Measurements from ENCODE around the gene SERPINA12.
"Not testable (repeated sequence)": the region's sequence is repeated elsewhere in the genome, so short reads cannot be mapped to it uniquely, and the experiment has no call there.

SERPINA12 gene

GRCh38 chr14:94536836-94537235 is 27.6 kb upstream of the SERPINA12 start:
- FAIRE-seq, result no peak

DNA sequence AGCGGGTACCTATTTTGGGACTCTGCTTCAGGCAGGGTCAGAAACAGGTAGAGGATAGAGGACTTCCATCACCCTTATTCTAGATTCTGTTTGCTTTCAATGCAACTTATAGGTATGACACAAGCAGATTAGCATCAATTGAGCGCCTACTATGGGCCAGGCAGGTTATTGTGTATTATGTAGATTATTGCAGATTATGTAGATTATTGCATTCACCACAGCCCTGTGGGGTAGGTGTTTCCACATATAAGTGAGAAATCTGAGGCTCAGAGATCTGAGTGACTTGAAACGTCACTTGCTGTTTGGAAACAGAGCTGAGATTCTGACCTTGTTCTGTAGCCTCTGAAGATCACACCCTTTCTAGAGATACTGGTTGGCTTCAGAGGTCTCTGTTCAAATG is 26.2 kb upstream of the SERPINA12 start:
- FAIRE-seq, result no peak

DNA sequence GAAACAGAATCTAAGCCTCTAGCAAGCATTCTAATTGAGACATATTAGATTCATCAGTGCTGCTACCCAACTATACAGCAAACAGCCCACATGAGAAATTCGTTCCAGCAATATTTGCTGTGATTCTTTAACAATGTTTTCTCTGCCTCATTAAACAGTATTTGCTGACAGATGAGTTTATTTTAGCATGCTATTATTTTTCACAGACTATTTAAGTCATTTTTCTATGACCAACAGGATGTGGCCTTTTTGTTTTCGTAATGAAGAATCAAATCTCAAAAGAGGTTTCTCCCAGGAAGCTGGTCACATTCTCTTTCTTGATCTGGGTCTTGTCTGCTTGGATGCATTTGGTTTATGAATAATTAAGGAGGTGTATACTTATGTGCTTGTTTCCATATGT is 23.2 kb upstream of the SERPINA12 start:
- peak; percentile 26 for FAIRE-seq

DNA sequence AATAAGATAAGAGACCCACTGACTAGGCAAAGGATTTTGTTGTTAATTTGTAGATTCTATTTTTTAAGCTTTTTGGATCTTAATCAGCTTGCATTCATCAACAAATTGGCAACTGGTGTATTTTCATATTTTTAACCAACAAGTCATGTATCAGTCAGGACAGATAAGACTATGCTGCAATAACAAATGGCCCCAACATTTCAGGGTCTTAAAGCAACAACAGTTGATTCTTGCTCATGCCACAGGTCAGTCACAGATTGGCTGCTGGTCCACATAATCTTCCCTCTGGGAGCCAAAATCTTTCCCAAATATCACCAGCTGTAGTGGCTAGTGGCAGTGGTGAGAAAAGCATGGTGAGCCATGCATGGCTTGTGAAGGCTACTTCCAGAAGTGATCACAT is 21.9 kb upstream of the SERPINA12 start:
- no peak for FAIRE-seq

GRCh38 chr14:94524093-94524492 is 14.8 kb upstream of the SERPINA12 start:
- FAIRE-seq, result no peak

- FAIRE-seq, result no peak
Observed at GRCh38 chr14:94523265-94523664, 14.0 kb upstream of the SERPINA12 start.

DNA sequence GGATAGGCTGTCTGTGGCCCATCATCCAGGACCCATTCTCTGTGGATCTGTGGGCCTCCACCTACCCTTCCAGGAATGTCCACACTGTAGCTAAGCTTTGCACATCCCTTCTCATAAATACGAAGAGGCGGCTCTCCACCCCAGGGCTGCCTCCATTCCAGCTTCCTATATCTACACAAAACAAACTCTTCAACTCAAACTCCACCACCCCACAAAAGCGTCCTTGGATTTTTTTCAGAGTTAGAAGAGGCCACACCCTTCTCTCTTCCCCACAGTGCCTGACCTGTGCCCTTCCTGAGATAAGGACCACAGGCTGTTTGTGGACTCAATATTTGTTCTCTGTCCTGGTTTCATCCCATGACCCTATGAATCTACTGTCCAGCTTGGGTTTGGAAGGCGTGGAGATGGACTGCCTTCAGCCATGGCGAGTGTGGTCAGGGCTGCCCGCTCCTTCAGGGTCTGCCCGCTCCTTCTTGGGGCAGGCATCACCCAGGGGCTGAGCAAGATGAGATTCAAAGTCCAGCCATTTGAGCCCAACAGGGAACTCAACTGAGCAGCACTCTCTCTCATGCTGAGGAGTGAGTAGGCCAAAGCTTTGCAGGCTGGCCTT is 13.0 kb upstream of the SERPINA12 start:
- FAIRE-seq, result no peak

GRCh38 chr14:94521375-94522114 is 12.3 kb upstream of the SERPINA12 start:
- FAIRE-seq, result no peak

GRCh38 chr14:94517641-94518257 is 8.5 kb upstream of the SERPINA12 start:
- FAIRE-seq, result no peak

- FAIRE-seq, result no peak
Observed at GRCh38 chr14:94517248-94517640, 8.0 kb upstream of the SERPINA12 start.

GRCh38 chr14:94515856-94516255 is 6.6 kb upstream of the SERPINA12 start:
- FAIRE-seq, result no peak

- FAIRE-seq, result no peak
Observed at GRCh38 chr14:94515426-94515825, 6.2 kb upstream of the SERPINA12 start.

DNA sequence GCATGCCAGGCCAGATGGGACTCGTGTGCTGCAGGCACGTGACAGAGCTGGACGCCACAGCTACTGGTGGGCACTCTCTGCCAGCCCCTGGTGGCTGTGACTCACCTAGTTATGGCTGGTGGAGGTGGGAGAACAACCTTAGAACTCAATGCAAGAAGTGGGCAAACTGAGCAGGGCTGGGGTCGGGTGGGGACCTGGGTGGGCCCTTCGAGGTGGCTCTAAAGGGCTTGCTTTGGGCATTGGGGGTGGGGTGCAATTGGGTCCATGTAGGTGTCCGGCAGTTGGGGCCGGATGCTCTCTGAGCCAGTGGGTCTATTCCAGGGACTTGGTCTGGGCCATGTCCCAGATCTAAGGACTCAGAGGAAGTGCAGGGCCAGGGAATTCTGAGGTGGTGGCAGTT is 5.1 kb upstream of the SERPINA12 start:
- no peak for FAIRE-seq

DNA sequence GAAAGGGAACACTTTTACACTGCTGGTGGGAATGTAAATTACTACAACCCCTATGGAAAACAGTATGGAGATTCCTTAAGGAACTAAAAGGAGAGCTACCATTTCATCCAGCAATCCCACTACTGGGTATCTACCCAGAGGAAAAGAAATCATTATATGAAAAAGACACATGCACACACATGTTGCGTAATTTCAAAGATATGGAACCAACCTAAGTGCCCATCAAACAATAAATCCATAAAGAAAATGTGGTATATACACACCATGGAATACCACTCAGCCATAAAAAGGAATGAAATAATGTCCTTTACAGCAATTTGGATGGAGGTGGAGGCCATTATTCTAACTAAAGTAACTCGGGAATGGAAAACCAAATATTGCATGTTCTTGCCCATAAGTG is 1.2 kb upstream of the SERPINA12 start:
- FAIRE-seq, result not testable (repeated sequence)

DNA sequence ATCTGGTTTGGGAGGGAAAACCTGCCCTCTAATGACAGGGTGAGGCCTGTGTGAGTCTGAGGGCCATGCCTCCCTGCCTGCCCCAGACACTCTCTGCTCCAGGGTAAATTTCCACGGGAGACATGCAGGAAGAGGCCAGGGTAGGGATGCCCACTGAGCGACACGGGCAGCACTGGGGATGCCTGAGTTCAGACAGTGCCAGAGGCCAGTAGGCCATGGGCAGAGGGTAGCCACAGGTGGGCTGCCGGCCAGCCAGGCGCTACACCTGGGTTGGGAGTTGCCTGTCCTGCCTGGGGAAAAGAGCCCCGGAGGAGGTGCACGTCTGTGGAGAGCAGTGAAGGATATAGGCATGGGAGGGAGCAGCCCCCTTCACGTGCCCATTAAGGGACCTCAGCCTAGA is 3.6 kb downstream of the SERPINA12 start:
- no peak for FAIRE-seq

GRCh38 chr14:94505206-94505605 is 4.1 kb downstream of the SERPINA12 start:
- FAIRE-seq, result no peak

- no peak for FAIRE-seq
Observed at GRCh38 chr14:94501588-94502516, 7.4 kb downstream of the SERPINA12 start.

GRCh38 chr14:94500264-94500663 is 9.0 kb downstream of the SERPINA12 start:
- FAIRE-seq, result no peak

GRCh38 chr14:94499673-94500072 is 9.6 kb downstream of the SERPINA12 start:
- no peak for FAIRE-seq

DNA sequence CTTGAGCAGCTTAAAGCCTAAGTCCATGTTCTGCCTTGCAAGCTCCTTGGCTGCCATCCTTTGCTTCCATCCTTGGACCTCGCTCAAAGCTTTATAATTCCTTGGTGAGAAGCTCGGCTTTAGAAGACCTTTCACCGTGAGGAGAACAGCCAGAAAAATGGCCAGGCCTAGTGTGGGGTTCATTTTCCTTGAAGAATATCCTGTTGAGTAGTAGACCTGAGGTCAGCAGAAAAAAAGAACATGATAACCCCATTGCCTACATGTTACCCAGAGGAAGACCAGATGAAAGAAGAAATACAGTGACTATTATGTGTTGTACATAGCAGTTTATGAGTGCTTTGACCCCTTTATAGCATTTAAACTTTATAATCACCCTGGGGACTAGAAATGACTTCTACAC is 11.1 kb downstream of the SERPINA12 start:
- FAIRE-seq, result no peak

DNA sequence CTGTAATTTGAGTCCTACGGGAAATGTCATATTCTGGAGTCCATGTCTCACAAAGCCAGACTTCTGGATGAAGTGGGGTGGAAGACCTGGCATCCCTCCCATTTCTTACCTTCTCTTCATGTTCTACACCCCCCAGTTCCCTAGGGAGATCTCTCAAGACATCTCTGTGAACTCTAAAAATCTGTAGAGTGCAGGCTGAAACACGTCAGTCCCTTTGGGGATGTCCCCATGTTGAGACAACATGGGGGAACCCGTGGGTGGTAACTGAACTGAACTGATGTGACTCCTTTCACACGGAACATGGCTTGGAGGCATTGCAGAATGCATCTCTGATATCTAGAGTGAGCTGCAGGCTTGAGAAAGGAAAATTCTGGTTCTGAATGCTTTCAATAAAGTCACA is 15.2 kb downstream of the SERPINA12 start:
- FAIRE-seq, result no peak

DNA sequence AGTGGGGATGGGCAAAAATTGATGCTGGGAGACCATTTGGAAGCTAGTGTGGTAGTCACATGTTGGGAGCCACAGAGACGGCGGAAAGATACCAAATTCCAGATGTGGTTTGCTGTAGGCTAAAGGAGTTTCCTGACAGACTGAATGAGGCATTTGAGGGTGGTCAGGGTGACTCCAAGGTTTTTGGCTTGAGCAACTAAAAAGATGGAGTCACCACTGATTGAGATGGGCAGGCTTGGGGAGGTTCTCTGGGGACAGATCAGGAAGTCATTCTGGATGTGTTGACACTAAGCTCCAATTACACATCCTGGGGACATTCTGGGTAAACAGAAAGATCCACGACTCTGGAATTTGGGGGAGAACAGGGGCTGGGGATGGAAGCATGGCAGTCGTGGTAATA is 17.8 kb downstream of the SERPINA12 start:
- FAIRE-seq, result no peak

- FAIRE-seq, result no peak
Observed at GRCh38 chr14:94489336-94489735, 19.9 kb downstream of the SERPINA12 start.
